GM19467 (cell line): Measurements from ENCODE around the gene EML2.
"Not testable (repeated sequence)": the region's sequence is repeated elsewhere in the genome, so short reads cannot be mapped to it uniquely, and the experiment has no call there.

Source experiments
- ATAC-seq: cut with Tn5 transposase; IDR thresholded peaks from one replicate; pipeline ENCODE4 v1.9.1; 2021; ENCODE audit warnings: mild to moderate bottlenecking, moderate library complexity; ENCODE audit not compliant: unreplicated experiment

Gene EML2

DNA sequence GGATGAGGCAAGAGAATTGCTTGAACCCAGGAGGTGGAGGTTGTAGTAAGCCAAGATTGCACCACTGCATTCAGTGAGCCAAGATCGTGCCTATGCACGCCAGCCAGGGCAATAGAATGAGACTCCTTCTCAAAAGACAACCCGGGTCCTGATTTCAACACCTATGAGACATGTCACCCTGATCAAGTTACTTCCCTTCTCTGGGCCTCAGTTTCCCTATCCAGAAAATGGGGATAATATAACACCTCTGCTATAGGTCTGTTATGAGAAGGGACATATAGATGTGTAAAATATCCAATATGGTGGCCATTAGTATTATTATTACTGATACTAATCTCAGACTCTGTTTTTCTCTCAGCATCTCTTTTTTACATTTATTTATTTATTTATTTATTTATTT lies 15.9 kb upstream of the EML2 start:
- no peak for ATAC-seq

DNA sequence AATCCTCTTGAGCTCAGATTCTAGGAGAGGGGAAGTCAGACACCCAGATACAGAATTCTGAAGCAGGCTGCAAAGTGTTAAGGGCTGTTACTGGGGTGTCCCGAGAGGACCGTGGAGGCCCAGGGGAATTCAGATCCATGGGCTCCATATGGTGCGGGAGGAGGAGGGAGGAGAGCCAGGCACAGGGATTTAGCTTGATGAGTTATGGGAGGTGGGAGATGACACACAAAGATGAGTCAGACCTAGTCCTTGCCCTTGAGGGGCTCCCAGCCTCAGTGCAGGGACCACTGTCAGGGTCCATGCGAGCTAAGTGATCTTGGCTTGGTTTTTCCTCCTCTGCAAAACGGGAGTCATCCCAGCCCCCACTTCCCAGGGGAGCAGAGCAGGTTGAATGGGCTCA lies 14.4 kb upstream of the EML2 start:
- ATAC-seq = no peak

- ATAC-seq = no peak
Measured at GRCh38 chr19:45650722-45651121, 11.5 kb upstream of the EML2 start.

GRCh38 chr19:45646345-45646698 lies 7.1 kb upstream of the EML2 start:
- ATAC-seq = no peak

GRCh38 chr19:45645631-45646344 lies 6.6 kb upstream of the EML2 start:
- ATAC-seq = peak; percentile 27

DNA sequence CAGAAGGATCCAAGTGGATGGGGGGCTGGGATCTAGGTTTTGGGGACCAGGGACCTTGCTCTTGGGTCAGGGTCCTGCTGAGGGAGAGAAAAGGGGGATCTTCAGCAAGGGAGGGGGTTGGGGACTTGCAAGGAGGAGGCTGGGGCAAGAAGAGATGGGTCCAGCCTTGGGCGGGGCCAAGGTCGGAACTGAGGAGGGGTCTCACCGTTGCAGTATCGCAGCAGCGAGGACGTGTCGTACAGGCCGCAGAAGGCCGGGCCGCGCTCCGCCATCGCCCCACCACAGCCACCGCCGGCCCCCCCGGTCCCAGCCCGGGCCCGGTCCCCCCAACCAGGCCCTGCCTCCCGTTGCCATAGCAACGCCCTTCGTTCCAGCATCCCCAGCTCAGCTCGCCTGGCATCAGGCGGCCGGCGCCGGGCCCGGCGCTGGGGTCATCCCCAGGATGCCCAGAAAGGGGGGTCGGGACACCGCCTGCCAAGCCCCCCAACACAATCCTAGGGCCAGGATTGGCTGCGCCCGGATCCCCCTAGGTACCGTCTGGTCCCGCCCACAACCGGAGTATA lies 6.0 kb upstream of the EML2 start:
- no peak for ATAC-seq

- no peak for ATAC-seq
Measured at GRCh38 chr19:45643927-45644771, 5.0 kb upstream of the EML2 start.

GRCh38 chr19:45643024-45643926 lies 4.1 kb upstream of the EML2 start:
- ATAC-seq = peak; percentile 34

GRCh38 chr19:45641274-45642105 lies 2.3 kb upstream of the EML2 start:
- ATAC-seq = peak; percentile 34

DNA sequence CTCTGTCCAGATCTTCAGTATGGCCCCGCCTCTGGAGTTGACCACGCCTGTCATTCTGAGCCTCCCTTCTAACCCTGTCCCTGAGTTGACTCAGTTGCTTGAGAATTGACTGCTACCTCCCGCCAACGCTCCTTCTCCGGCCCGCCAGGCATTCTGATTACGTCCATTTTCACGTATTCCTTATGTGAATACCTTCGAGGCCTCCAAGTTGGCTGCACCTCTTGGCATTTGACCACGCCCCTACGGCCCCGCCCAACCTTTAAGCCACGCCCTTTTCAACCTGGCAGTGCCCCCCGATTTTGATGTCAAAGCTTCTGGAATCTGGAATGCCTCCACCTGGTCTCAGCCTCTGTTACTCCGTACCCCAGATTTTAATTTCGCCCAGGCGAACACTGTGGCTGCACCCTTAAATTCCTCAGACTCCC lies 1.7 kb upstream of the EML2 start:
- ATAC-seq = no peak

DNA sequence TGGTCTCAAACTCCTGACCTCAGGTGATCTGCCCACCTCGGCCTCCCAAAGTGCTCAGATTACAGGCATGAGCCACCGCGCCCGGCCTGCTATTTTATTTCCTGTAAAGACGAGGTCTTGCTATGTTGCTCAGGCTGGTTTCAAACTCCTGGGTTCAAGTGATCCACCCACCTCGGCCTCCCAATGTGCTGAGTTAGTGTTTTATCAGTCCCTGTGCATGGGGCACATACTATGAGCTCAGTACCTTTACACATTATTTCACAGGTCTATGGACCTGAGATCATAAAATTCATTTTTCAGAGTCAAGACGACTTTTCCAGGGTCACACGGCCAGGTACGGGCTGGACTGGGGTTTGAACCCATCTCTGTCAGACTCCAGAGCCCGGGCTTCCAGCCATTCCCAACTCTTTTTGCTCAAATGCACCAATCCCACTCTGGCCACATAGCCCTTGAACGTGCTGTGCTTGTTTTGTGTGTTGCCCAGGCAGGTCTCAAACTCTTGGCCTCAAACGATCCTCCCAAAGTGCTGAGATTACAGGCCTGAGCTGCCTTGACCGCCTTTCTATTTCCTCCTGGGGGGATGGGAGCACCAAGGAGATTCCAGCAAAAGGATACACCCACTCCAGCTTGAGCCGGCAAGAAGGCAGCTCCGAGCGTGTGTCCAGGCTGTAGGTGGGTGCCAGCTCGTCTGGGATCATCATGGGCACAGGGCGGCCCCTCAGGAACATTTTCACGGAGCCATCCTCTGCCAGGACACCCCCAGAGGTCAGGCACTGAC lies 1.1 kb downstream of the EML2 start:
- ATAC-seq = no peak

- no peak for ATAC-seq
Measured at GRCh38 chr19:45636902-45637301, 2.3 kb downstream of the EML2 start.

DNA sequence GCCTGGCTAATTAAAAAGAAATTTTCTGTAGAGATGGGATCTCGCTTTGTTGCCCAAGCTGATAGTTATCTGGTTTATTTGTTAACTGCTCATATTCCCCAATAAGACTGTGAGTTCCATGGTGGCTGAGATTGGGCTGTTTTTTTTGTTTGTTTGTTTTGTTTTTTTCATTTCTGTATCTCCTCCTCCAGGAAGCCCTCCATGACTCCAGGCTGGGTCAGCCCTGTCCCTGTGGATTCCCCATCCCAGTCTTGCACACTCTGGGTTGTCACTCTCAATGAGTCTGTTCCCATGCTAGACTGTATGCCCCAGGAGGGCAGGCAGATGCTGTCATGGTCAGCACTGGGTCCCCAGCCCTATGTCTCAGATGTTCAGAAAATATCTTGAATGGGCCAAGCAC lies 2.9 kb downstream of the EML2 start:
- no peak for ATAC-seq

DNA sequence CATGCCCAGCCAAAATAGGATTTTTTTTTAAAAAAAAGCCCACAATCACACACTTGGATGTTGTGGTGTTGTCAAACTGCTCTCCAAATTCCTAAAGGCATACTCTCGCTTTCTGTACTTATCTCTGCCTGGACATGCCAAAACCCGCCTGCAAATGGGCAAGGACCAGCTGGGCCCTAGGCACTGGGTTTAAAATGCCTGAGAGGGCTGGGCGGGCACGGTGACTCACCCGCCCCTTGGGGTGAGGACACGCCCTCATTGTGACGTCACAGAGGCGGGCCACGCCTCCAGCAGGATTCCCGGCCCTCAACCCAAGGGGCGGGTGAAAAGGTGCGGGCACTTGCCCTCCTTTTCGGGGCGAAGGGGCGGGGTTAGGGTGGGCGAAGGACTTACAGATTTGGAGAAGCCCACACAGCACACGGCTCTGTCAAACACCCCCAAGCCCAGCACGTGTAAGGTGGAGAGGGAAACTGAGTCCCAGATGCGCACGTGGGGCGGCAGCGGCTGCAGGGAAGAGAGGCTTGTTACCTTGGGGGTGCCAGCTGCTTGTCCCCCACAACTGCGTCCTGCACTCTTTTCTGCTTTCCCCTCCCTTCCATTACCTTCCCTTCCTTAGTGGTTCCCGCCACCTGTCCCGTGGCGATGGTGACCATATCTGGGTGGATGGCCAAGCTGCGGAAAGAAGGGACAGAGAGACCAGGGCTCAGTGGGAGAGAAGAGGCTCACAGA lies 6.6 kb downstream of the EML2 start:
- no peak for ATAC-seq

DNA sequence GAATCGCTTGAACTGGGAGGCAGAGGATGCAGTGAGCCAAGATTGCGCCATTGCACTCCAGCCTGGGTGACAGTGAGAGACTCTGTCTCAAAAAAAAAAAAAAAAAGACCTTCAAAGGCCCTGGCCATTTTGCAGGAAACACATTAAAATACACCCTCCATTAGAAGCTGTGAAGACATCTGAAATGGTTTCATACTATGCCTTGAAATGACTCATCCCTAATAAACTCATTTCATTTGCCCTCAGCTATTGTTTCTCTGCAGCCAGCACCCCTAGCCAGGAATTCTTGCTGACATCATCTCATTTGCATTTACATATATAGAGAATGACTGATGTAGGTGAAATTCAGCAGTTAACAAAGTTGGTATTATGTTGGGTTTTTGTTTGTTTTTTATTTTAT lies 8.7 kb downstream of the EML2 start:
- ATAC-seq = no peak

- ATAC-seq = no peak
Measured at GRCh38 chr19:45629704-45630103, 9.5 kb downstream of the EML2 start.

DNA sequence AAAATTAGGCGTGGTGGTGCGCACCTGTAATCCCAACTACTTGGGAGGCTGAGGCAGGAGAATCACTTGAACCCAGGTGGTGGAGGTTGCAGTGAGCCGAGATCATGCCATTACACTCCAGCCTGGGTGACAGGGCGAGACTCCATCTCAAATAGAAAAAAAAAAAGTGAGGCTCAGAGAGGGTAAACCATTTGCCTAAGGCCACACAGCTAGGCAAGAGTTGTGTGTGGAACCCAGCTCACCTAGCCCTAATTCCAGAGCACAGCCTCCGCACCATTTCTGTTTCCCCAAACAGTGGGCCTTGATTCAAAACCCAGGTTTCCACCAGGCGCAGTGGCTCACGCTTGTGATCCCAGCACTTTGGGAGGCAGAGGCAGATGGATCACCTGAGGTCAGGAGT lies 11.0 kb downstream of the EML2 start:
- not testable (repeated sequence) for ATAC-seq

DNA sequence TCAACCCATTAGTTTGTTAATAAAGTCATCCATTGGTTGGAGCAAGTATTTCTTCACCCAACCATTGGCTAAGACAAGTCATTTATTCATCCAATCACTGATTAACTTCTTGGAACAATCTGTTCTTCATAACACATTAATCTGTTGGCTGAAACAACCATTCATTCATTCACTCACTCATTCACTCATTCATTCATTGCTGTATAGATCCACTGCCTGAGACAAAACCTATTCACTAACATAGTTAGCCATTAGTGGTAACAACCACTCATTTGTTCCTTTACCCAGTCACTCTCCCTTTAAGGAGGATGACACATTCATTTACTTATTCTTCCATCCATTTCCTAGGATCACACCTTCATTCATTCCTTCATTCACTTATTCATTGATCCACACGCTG lies 15.2 kb downstream of the EML2 start:
- ATAC-seq = no peak
